Measurements from ENCODE around the gene MARK1. TPM values are rescaled to one million over a fixed set of nuclear protein-coding genes. Genes with fewer than 3 reads are reported as not detected.

The MARK1 gene
- total RNA-seq, 1 donor from 2014 or later: 6.1 TPM

DNA sequence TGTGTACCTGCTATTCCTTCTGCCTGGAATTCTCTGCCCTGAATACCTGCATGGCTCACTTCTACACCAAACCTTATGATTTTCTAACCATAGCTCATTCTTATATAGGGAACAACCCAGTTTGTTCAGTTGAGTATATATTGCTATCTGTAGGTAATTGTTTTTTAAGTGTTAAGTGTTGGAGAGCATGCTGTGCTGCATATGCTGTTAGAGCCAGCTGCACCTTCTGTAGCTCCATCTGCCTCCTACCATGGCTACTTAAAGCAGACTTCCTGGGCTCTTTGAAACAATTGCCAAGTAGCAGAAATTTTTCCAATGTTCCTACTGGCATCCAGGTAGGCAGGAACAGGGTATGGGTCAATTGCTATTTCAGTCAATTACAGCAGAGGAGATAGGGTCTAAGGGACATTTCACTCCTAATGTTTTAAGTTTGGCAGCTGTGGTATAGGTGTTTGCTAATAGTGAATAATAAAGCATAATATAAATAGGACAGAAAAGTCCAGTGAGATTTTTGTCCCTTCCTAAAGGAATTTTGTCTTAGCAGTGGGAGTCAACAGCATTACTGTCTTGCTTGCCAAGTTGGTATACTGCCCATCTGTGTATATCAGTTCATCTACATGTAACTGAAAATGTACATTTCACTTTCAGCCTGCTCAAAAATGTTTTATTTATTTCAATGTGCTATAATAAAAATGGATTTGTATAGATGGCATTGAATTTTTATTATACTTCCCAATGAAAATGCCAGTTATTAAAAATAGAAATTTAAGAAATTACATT, 128.2 kb downstream of the MARK1 start:
- TF ChIP-seq, protein P1, sequence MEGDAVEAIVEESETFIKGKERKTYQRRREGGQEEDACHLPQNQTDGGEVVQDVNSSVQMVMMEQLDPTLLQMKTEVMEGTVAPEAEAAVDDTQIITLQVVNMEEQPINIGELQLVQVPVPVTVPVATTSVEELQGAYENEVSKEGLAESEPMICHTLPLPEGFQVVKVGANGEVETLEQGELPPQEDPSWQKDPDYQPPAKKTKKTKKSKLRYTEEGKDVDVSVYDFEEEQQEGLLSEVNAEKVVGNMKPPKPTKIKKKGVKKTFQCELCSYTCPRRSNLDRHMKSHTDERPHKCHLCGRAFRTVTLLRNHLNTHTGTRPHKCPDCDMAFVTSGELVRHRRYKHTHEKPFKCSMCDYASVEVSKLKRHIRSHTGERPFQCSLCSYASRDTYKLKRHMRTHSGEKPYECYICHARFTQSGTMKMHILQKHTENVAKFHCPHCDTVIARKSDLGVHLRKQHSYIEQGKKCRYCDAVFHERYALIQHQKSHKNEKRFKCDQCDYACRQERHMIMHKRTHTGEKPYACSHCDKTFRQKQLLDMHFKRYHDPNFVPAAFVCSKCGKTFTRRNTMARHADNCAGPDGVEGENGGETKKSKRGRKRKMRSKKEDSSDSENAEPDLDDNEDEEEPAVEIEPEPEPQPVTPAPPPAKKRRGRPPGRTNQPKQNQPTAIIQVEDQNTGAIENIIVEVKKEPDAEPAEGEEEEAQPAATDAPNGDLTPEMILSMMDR (IDR thresholded peaks at IDR 0.05; ENCODE audit: insufficient read depth, low read length, poor library complexity, severe bottlenecking): no peak
- DNase-seq (ENCODE audit: low read depth): no peak
- Histone ChIP-seq H3K36me3 (ENCODE audit: control insufficient read depth, insufficient read depth, low read length) (no peaks in the 10 kb centered on the region), H3K27me3 (ENCODE audit: control insufficient read depth, insufficient read depth, low read length) (no peaks in the 10 kb centered on the region), H3K4me3 (ENCODE audit: low read depth, low read length) (no peak overlapping the region)

DNA sequence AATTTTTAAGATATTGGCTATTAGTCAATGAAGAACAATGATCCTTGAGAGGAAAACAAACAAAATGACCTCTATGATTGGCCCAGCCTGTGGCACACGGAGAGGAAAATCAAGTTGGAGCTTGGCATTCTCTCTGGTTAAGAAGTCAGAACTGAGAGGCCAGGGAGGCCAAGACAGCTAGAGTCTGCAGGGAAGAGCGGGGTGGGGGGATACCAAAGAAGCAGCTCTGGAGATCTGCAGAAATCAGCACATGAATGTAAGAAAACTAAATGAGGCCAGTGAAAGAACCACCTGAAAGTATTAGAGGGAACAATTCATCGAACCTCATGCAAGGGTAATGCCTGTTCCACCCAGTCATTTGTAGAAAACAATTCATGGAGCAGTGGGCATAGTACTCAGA, 138.4 kb downstream of the MARK1 start:
- no peak for DNase-seq (ENCODE audit: low read depth)
- no peaks in the 10 kb centered on the region for H3K27me3 ChIP-seq (ENCODE audit: control insufficient read depth, insufficient read depth, low read length)
- TF ChIP-seq, protein P1 (IDR thresholded peaks at IDR 0.05; ENCODE audit: insufficient read depth, low read length, poor library complexity, severe bottlenecking): no peak
- no peaks in the 10 kb centered on the region for H3K36me3 ChIP-seq (ENCODE audit: control insufficient read depth, insufficient read depth, low read length)
- H3K4me3 ChIP-seq (ENCODE audit: low read depth, low read length): no peak overlapping the region

DNA sequence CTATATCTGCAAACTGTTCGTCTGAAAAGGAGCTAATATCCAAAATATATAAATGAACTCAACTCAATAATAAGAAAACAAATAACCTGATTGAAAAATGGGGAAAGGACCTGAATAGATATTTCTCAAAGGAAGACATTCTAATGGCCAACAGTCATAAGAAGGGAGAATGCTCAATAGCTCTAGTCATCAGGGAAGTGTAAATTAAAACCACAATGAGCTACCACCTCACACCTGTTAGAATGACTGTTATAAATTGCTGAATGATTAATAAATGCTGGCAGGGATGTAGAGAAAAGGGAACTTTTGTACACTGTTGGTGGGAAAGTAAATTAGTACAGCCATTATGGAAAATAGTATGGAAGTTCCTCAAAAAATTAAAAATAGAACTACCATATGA, 141.1 kb downstream of the MARK1 start:
- Histone ChIP-seq H3K36me3 (ENCODE audit: control insufficient read depth, insufficient read depth, low read length) (no peaks in the 10 kb centered on the region), H3K4me3 (ENCODE audit: low read depth, low read length) (no peak overlapping the region), H3K27me3 (ENCODE audit: control insufficient read depth, insufficient read depth, low read length) (no peaks in the 10 kb centered on the region)
- no peak for DNase-seq (ENCODE audit: low read depth)
- TF ChIP-seq, protein P1 (IDR thresholded peaks at IDR 0.05; ENCODE audit: insufficient read depth, low read length, poor library complexity, severe bottlenecking): no peak

DNA sequence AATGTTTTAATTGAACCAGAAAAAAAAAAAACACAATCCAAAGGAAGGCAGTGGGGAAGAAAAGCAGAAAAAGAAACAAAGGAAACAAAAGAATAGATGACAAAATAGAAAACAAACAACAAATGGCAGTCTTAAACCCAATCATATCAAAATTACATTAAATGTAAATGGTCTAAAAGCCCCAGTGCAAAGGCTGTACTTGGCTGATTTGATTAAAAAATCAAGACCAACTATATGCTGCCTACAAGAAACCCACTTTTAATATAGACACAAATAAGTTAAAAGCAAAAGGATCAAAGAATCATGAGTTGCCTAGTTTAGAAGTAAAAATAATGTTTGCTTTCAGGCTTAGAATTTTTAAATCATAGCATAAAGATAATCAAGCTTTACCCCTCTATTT, 142.4 kb downstream of the MARK1 start:
- no peaks in the 10 kb centered on the region for H3K27me3 ChIP-seq (ENCODE audit: control insufficient read depth, insufficient read depth, low read length)
- H3K4me3 ChIP-seq (ENCODE audit: low read depth, low read length): no peak overlapping the region
- no peaks in the 10 kb centered on the region for H3K36me3 ChIP-seq (ENCODE audit: control insufficient read depth, insufficient read depth, low read length)
- TF ChIP-seq, protein P1 (IDR thresholded peaks at IDR 0.05; ENCODE audit: insufficient read depth, low read length, poor library complexity, severe bottlenecking): no peak
- DNase-seq (ENCODE audit: low read depth): no peak

DNA sequence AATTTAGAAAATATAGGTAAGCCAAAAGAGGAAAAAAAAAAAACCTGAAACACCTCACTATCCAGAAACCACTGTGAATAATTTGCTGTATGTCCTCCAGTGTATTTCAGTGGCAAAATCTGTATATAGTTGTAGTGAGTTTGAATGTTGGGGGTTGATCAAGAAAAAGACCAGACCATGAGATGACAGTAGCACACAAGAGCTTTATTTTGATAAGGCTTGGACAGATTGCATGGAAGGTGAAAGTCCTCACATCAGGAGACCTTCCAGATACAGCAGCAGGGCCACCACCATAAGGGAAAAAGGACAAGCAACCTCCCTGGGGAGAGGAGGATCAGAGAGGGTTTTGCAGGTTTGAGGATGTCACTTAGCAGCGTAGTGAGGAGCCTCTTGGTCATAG, 146.0 kb downstream of the MARK1 start:
- TF ChIP-seq, protein P1 (IDR thresholded peaks at IDR 0.05; ENCODE audit: insufficient read depth, low read length, poor library complexity, severe bottlenecking): no peak
- H3K36me3 ChIP-seq (ENCODE audit: control insufficient read depth, insufficient read depth, low read length): no peaks in the 10 kb centered on the region
- no peak for DNase-seq (ENCODE audit: low read depth)
- no peaks in the 10 kb centered on the region for H3K27me3 ChIP-seq (ENCODE audit: control insufficient read depth, insufficient read depth, low read length)
- no peak overlapping the region for H3K4me3 ChIP-seq (ENCODE audit: low read depth, low read length)

DNA sequence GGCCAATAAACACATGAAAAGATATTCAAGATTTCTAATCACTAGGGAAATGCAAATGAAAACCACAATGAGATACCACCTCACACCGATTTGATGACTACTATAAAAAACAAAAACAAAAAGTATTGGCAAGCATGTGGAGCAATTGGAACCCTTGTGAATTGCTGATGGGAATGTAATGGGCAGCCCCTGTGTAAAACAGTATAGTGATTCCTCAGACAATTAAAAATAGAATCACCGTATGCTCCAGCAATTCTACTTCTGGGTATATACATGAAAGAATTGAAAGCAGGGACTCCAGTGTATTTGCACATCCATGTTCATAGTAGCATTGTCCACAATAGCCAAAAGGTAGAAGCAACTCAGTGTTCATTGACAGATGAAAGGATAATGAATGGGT, 149.3 kb downstream of the MARK1 start:
- no peaks in the 10 kb centered on the region for H3K27me3 ChIP-seq (ENCODE audit: control insufficient read depth, insufficient read depth, low read length)
- TF ChIP-seq, protein P1 (IDR thresholded peaks at IDR 0.05; ENCODE audit: insufficient read depth, low read length, poor library complexity, severe bottlenecking): no peak
- DNase-seq (ENCODE audit: low read depth): no peak
- no peak overlapping the region for H3K4me3 ChIP-seq (ENCODE audit: low read depth, low read length)
- H3K36me3 ChIP-seq (ENCODE audit: control insufficient read depth, insufficient read depth, low read length): no peaks in the 10 kb centered on the region
